HG02938 (cell line): ENCODE results near the gene CHST11.
A peak's percentile ranks its signal among the peaks of the same experiment; 100 is the strongest.

Source experiments
- ATAC-seq: cut with Tn5 transposase; IDR thresholded peaks from one replicate; pipeline ENCODE4 v1.9.1; 2021; ENCODE audit warnings: mild to moderate bottlenecking, moderate library complexity; ENCODE audit not compliant: unreplicated experiment

CHST11 gene

GRCh38 chr12:104501660-104502059 lies 44.9 kb downstream of the CHST11 start:
- ATAC-seq: no peak

DNA sequence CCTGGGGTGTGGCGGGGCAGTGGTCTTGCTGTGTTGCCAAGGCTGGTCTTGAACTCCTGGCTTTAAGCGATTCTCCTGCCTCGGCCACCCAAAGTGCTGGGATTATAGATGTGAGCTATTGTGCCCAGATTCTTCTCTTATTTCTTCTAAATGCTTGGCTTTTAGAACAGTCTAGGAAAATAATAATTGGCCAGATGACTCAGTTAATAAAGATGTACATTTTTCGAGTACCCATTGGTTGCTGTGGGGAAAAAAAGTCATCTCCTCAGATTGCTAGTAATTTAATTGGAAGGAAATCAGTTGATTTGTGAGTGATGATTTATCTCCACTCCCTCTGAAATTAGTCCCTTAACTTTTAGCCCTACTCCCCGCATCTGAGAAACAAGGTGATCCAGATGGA lies 45.5 kb downstream of the CHST11 start:
- no peak for ATAC-seq

DNA sequence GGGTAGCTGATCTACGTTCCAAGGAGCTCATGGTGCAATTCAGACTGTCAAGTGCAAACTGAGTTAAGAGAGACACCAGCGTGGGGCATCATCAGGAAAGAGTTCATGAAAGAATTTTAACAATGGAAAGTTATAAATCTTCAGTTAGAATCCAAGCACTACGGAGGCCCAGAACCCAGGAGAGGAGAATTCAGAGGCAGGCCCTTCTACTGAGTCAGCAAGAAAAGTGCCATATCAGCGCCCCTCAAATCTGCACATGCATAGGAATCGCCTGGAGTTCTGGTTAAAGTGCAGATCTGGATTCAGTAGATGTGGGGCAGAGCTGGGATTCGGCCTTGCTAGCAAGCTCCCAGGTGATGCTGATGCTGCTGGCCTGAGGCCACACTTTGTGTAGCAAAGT lies 45.9 kb downstream of the CHST11 start:
- ATAC-seq: no peak

DNA sequence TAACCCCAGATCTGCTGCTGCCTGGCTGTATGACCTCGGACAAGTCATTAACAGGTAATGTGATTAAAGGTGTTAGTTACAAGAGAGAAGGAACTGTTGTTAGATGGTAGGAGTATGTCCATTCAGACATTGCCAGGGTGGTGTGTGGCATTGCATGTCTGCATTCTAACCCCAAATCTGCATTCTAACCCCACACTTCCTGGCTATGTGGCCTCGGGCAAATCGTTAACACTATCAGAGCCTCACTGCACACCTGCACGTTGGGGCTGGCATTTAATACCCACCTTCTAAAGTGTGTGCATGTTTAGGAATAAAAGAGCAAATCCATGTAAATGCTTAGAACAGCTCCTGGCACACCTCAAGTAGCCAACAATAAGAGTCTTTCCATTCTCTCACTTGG lies 46.4 kb downstream of the CHST11 start:
- ATAC-seq: no peak

DNA sequence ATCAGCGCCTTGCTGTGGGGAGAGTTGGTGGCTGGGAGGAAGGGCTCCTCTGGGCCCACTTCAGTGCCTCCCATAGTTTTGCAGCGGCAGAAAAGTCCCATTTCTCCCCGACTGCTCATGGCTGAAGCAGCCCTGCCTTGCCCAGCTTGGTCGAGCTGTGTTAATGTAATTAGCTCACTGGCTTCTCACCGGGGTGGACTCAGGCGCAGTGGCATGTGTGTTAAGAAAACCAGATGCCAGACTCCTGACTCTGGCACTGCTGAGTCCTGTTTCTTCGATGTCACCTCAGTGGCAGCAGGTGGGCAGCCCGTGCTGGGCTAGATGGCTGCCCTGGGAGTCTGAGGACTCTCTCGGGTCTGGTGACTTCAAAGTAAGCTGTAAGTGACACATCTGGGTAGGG lies 47.4 kb downstream of the CHST11 start:
- ATAC-seq: no peak

DNA sequence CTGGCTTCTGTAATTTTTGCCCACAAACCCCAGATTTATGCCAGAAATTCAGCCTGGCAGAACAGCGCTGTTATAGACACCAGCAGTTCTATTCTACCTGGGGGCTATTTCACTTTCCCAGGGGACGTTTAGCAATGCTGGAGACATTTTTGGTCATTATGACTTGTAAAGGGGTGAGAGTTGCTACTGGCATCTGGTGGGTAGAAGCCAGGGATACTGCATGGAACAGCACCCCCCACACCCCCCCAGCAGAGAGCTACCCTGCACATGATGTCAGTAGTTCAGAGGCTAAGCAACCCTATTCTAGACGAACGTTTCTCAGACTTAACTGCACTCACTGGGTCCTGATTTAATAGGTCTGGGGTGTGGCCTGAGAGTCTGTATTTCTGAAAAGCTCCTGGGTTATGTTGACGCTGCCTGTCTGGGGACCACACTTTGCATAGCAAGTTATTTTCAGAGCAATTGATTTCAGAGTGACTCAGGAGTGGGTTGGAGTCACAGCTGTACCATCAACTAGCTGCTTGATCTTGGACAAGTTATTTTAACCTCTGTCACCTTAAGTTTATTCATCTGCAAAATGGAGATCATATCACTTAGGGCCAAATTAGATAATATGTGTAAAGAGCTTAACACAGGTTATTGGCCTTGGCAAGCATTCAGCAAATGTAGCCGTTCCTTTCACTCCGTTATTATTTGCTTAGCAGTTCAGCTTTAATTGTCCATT lies 48.5 kb downstream of the CHST11 start:
- ATAC-seq: peak; percentile 88

DNA sequence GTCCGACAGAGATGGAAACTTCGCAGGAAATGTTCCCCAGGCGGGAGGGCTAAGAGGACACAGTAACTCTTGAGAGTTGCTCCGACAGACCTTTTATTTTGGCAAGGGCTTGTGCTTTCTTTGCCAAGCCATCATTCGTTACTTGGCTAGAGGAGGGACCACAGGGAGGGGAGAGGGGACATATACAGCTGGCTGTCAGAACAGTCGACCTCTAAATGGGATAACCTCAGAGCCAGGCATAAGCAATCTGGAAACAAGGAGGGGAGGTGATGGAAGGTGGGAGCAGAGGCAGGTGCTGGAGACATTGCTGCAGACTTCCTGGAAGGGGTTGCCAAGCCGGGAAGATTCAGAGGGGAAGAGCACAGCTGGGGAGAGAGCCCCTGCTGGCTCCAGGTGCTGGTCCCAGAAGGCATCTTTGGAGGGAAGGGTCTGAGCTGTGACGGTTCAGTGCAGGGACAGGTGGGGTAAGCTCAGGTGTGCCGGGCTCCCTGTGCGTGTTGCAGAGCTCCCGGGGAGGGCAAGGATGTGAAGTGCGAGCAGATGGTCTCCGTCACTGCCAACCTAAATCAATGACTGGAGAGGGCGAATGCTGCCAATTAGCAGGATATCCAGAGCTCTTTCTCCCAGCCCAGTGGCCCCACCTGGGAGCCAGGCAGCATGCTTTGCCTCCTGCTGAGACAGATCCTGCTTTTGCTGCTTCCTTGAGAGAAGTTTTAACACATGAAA lies 50.1 kb downstream of the CHST11 start:
- no peak for ATAC-seq

DNA sequence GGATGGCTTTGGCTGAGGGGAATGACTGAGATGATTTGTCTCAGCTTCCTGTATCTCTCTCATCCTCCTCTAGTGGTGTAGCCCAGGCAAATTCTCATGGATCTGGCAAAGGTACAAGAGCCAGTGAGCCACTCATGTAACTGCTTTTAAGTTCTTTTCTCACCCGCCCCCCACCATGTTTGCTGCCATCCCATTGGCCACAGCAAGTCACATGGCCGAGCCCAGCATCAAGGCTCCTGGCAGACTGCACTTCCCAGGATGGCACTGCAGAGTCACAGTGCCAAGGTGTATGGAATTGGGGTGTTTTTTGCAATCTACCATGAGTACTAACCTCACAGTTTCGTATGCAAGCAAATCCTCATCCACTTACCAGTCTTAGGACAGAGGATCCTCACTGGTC lies 50.9 kb downstream of the CHST11 start:
- ATAC-seq: no peak

DNA sequence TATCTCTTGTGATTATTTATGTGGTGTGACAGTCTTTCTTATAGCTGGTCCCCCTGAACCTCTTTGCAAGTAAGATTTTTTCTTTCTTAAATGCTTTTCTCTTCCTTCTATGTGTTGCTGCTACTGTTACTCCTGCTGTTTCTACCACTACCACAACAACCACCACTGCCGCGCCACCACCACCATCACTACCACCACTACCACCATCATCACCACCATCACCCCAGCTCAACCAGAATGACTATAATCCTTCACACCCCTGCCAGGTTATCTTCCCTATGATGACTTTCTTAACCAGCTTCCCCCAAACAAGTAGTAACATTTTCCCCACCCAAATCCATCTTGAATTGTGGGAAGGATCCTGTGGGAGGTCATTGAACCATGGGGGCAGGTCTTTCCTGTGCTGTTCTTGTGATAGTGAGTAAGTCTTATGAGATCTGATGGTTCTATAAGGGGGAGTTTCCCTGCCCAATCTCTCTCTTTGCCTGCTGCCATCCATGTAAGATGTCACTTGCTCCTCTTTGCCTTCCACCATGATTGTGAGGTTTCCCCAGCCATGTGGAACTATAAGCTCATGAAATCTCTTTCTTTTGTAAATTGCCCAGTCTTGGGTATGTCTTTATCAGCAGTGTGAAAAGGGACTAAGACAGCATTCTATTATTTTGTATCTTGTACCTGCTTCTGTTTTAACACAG lies 52.2 kb downstream of the CHST11 start:
- no peak for ATAC-seq

DNA sequence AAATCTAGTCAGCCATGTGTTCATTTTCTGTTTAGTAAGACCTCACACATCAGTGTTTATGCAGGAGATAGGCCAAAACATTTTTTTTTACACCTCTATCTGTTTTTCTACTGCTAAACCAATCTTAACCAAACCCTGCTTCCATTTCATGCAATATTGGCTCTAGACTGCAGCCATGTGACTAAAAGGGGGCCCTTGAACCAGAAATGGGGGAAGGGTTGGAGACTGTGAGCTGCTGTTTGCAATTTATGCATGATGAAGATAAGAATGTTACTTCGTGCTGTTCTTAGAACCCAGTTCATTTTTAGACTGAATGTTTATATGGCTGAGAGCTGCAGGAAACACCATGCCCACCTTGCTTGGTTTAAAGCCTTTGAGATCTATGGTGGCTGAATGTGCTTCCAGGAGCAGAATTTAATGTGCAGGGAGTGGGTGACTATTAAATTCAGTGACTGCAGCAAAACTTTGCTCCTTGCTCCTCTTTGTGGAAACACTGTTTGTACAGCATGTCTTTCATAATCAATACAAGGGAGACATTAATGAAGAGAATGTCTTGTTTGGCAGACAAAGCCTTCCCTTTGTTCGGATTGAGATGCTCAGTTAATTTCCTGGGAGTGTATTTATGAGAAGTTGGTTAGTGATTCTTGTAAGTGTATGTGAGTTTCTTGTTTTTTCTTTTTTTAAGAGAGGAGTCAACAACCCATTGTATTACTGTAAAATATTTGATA lies 53.6 kb downstream of the CHST11 start:
- no peak for ATAC-seq

- ATAC-seq: no peak
Measured at GRCh38 chr12:104510873-104511440, 54.2 kb downstream of the CHST11 start.

GRCh38 chr12:104513681-104514080 lies 56.9 kb downstream of the CHST11 start:
- ATAC-seq: no peak

DNA sequence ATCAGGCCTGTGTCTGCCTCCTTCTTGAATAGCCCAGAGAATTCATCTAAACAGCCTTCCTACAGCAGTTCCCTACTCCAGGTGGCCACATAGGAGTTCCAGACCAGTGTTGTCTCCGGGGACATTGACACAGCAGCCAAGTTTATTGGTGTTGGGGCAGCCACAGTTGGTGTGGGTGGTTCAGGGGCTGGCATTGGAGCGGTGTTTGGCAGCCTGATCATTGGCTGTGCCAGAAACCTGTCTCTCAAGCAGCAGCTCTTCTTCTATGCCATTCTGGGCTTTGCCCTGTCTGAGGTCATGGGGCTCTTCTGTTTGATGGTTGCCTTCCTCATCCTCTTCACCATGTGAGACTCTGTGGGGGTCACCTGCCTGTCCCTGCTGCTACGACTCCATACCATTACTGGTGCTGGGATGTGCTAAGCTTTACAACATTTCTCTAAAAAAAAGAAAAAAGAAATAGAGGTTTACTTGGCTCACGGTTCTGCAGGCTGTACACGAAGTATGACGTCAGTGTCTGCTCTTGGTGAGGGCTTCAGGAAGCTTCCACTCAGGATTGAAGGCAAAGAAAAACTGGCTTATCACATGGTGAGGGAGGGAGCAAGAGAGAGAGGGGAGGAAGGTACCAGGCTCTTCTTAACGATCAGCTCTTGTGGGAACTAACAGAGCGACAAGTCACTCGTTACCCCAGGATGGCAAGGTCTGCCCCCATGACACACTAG lies 57.5 kb downstream of the CHST11 start:
- ATAC-seq: no peak

GRCh38 chr12:104515899-104516298 lies 59.2 kb downstream of the CHST11 start:
- no peak for ATAC-seq

DNA sequence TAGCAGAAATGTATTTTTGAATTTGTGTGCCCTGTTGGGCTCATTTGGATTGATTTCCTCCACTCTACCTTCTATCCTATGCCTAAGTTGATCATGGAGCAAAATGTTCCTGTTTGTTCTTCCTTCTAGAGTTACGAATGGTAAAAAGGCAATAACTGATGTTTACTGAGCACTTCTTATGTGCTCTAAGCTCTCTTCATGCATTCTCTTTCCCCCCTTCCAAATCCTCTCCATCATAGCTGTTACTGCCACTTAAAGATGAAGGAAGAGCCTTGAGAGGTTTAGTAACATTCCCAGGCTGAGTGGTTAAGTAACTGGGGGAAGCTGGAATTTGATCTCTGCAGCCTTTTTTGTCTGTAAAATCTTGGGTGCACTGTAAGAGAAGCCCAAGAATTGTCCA lies 60.1 kb downstream of the CHST11 start:
- no peak for ATAC-seq

DNA sequence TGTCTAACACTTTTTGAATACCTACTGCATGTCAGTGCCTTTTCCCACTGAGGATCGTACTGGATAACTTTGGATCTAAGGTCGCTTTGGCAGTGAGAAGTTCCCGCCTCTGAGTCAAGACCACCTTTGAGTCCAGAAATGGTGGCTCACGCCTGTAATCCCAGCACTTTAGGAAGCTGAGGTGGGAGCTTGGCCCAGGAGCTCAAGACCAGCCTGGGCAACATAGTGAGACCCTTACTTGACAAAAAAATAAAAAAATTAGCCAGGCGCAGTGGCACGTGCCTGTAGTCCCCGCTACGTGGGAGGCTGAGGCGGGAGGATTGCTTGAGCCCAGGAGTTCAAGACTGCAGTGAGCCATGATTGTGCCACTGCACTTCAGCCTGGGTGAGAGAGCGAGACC lies 61.1 kb downstream of the CHST11 start:
- no peak for ATAC-seq

GRCh38 chr12:104519190-104520019 lies 62.7 kb downstream of the CHST11 start:
- ATAC-seq: no peak

- peak; percentile 48 for ATAC-seq
Measured at GRCh38 chr12:104520242-104520900, 63.6 kb downstream of the CHST11 start.

GRCh38 chr12:104521731-104522130 lies 65.0 kb downstream of the CHST11 start:
- no peak for ATAC-seq
